ENCODE measurements around the gene SYNGR4.

GRCh38 chr19:48415806-48416221 is 51.6 kb downstream of the SYNGR4 start:
- no peak for TF ChIP-seq CTCF (conservative IDR thresholded peaks at IDR 0.05; ENCODE audit: low read depth, low read length)
- no peak for TF ChIP-seq EZH2 (IDR thresholded peaks at IDR 0.05; ENCODE audit: borderline replicate concordance, low read depth, low read length, poor library complexity, severe bottlenecking)
